C4-2B (cell line): ENCODE results near the gene PHPT1.

Experiments used
- CTCF ChIP-seq: fragments of 450-650 bp; conservative IDR thresholded peaks from 2 replicates; pipeline ENCODE4 v1.5.1; 2017; ENCODE audit warnings: mild to moderate bottlenecking
- ZFX ChIP-seq: fragments of 450-650 bp; IDR thresholded peaks from 2 replicates; pipeline ENCODE4 v1.6.1; 2017

GRCh38 chr9:136823136-136824046 is 25.8 kb upstream of the PHPT1 start:
- TF ChIP-seq CTCF (no peak), ZFX (no peak)
